Esophagus (tissue), 2 donors: ENCODE results near the gene PEAK1. TPM values are rescaled to one million over a fixed set of nuclear protein-coding genes. Genes with fewer than 3 reads are reported as not detected.

ENCODE experiments used
- H3K27ac ChIP-seq, 2 donors: one replicate each; pipeline ENCODE4 v1.5.1; 2013; ENCODE audit warnings: low read depth in 2 of 2, mild to moderate bottlenecking in 2 of 2, inconsistent platforms in 1 of 2, low read length in 1 of 2, moderate library complexity in 1 of 2
- H3K27me3 ChIP-seq, 2 donors: one replicate each; pipeline ENCODE4 v1.6.1; 2013; ENCODE audit warnings: low read length in 2 of 2, control low read depth in 1 of 2, mild to moderate bottlenecking in 1 of 2; ENCODE audit not compliant: insufficient read depth in 2 of 2, control insufficient read depth in 1 of 2
- H3K36me3 ChIP-seq, 2 donors: one replicate each; pipeline ENCODE4 v1.6.1; 2013; ENCODE audit warnings: low read length in 1 of 2; ENCODE audit not compliant: control insufficient read depth in 2 of 2, insufficient read depth in 2 of 2
- H3K4me1 ChIP-seq, 2 donors: one replicate each; pipeline ENCODE4 v1.6.1; 2013; ENCODE audit warnings: low read length in 1 of 2; ENCODE audit not compliant: control insufficient read depth in 2 of 2, insufficient read depth in 2 of 2
- H3K4me3 ChIP-seq, 2 donors: one replicate each; pipeline ENCODE4 v1.5.1; 2013; ENCODE audit warnings: low read length in 2 of 2, mild to moderate bottlenecking in 2 of 2, low read depth in 1 of 2, moderate library complexity in 1 of 2
- H3K9me3 ChIP-seq, 2 donors: one replicate each; pipeline ENCODE4 v1.6.1; 2013; ENCODE audit warnings: mild to moderate bottlenecking in 2 of 2, low read depth in 1 of 2, low read length in 1 of 2, moderate library complexity in 1 of 2; ENCODE audit not compliant: control insufficient read depth in 2 of 2, insufficient read depth in 1 of 2
- WGBS, 2 donors: extraction: QIAGEN DNeasy Blood & Tissue Kit; methylation state at CpG; one replicate each; pipeline ENCODE4 v1.1.7; 2013; 5-methylcytosine and 5-hydroxymethylcytosine counted together
- polyA plus RNA-seq, 2 donors: library from polyadenylated mRNA; stranded (reverse); fragments of 200-250 nt; gene quantifications; one replicate each; pipeline ENCODE4 v1.2.3, GENCODE V29; 2013
- donor health status: healthy with polysubstance abuse.
- donor health status: Bipolar disorder and iron deficiency.

Gene PEAK1
- polyA plus RNA-seq, 2 donors: 1.9 to 3.6 TPM

DNA sequence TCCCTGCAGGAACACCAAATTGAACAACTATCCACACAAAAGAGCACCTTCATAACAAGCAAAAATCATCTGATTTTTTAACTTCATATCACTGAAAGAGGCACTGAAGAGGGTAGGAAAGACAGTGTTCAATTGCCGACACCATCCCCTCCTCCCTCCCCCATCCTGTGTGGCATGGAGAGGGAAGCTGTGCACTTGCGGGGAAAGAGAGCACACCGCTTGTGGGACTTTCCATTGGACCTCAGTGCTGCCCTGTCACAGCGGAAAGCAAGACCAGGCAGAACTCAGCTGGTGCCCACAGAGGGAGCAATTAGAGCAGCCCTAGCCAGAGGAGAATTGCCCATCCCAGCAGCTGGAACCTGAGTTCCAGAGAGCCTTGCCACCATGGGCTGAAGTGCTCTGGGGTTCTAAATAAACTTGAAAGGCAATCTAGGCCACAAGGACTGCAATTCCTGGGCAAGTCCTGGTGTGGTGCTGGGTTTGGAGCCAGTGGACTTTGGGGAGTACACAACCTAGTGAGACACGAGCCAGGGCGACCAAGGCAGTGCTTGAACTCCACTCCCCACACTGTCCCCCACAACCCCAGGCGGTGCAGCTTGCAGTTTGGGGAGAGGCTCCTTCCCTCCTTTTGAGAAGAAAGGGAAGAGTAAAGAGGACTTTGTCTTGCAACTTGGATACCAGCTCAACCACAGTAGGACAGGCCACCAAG, 27.0 kb downstream of the PEAK1 start:
- H3K27me3 ChIP-seq: no peaks in the 10 kb centered on the region
- no peak overlapping the region for H3K27ac ChIP-seq
- H3K9me3 ChIP-seq: no peaks in the 10 kb centered on the region
- no peaks in the 10 kb centered on the region for H3K4me1 ChIP-seq
- no peak overlapping the region for H3K4me3 ChIP-seq
- WGBS, 2 donors: 92 to 97% methylated on average over 7 of the region's 7 CpGs
- no peaks in the 10 kb centered on the region for H3K36me3 ChIP-seq

DNA sequence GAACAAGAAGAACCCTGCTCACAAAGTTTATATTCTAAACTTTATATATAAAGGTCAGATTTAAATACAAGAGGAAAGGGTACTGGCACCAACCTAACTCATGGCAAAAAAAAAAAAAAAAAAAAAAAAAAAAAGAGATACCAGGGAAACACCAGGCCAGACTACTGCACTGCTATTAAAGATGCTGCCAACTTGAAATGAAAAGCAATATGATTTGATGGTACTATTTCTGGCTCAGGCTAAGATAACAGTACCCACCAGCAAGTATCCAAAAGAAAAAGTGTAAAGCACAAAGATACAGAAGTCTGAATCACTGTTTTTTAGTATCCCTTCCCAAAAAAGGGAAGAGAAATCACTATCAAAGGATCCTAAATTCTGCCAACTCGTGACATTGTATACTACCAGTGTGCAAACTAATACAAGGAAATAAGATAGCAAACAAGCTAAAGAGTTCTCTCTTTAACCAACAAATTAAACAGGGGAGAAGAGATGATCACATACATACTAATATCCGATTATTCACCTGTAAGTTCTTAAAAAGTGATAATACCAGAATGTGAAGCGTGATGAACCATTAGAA, 28.4 kb downstream of the PEAK1 start:
- Histone ChIP-seq H3K27ac (no peak overlapping the region), H3K27me3 (no peaks in the 10 kb centered on the region), H3K4me3 (no peak overlapping the region), H3K9me3 (no peaks in the 10 kb centered on the region), H3K4me1 (no peaks in the 10 kb centered on the region), H3K36me3 (no peaks in the 10 kb centered on the region)
- 89 to 92% methylated on average over 3 of the region's 3 CpGs for WGBS, 2 donors

DNA sequence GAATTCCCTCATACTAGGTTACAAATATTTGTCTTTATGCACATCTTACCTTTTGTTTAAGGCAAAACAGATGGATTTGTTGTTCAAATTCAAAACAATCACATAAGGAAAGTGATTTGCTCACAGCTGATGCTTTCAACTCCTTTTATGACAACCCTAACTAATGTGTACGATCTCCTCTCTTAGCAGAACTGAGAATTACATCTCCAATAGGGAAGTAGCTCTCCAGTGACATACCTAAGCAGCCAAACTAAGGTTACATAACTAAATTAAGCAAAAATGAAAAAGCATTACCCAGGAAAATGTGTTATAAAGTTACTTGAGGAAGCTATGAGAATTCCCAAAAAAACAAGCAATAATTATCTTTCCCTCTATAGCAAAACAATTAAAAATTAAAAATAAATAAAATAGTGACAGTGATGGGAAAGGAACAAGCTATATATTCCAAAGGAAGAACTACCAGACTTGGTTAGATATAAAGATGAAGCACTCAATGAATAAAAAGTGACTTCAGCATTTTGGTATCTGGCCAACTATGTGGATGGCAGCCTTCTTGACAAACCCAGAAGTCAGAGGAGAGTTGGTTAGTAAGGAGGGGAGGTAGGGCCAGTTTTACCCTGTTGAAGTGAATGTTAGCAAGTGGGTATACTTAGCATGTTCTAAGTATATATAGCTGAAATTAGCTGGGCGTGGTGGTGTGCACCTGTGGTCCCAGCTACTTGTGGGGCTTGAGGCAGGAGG, 32.4 kb downstream of the PEAK1 start:
- H3K4me3 ChIP-seq: no peak overlapping the region
- WGBS, 2 donors: 93% methylated on average over 2 of the region's 2 CpGs
- no peaks in the 10 kb centered on the region for H3K9me3 ChIP-seq
- no peaks in the 10 kb centered on the region for H3K36me3 ChIP-seq
- no peaks in the 10 kb centered on the region for H3K27me3 ChIP-seq
- no peak overlapping the region for H3K27ac ChIP-seq
- H3K4me1 ChIP-seq: no peaks in the 10 kb centered on the region

DNA sequence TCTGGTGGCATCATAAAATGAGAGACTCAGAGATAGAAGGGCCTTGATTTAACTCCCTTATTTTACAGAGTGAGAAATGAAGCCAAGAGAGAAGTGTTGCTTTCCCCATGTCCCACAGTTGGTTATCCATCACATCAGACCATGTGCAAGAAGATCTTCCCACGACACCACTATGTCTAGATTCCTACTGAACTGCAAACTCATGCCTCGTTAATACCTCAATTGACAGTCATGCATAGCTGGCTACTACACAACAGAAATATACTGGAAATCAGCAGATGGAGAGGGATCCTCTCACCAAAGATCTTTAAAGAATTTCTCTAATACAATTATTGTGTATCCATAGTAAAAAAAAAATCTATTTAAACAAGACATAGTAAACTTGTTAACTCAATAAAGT, 33.3 kb downstream of the PEAK1 start:
- H3K4me3 ChIP-seq: no peak overlapping the region
- no peaks in the 10 kb centered on the region for H3K36me3 ChIP-seq
- H3K9me3 ChIP-seq: no peaks in the 10 kb centered on the region
- no peak overlapping the region for H3K27ac ChIP-seq
- no peaks in the 10 kb centered on the region for H3K4me1 ChIP-seq
- no peaks in the 10 kb centered on the region for H3K27me3 ChIP-seq
- WGBS, 2 donors: 83 to 88% methylated on average over 2 of the region's 2 CpGs

- no peaks in the 10 kb centered on the region for H3K27me3 ChIP-seq
- H3K27ac ChIP-seq: no peak overlapping the region
- no peaks in the 10 kb centered on the region for H3K36me3 ChIP-seq
- no peaks in the 10 kb centered on the region for H3K9me3 ChIP-seq
- no peak overlapping the region for H3K4me3 ChIP-seq
- H3K4me1 ChIP-seq: no peaks in the 10 kb centered on the region
These were observed 35.1 kb downstream of the PEAK1 start for GRCh38 chr15:77384589-77385359.

- Histone ChIP-seq H3K4me3 (no peak overlapping the region), H3K4me1 (no peaks in the 10 kb centered on the region), H3K9me3 (no peaks in the 10 kb centered on the region), H3K27ac (no peak overlapping the region), H3K36me3 (no peaks in the 10 kb centered on the region), H3K27me3 (no peaks in the 10 kb centered on the region)
These were observed 35.8 kb downstream of the PEAK1 start for GRCh38 chr15:77384086-77384485.

DNA sequence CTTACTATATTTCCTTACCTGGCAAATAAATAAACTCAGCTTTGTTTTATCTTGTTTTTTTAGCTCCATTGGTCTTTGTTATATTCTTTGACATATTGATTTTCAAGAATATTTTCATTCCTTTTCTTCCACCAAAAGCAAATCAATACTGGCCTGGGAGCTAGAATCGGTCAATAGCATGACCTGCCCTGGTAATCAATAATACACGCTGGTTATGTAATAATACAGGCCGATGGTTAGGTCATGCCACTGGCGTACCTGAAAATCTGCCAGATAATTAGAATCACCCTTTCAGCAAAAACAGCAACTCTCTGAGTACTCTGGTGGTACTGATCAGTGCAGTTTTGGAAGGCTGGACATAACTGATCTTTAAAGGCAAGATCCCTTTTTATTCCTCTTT, 39.9 kb downstream of the PEAK1 start:
- Histone ChIP-seq H3K27me3 (no peaks in the 10 kb centered on the region), H3K36me3 (no peaks in the 10 kb centered on the region), H3K4me3 (no peak overlapping the region), H3K9me3 (no peaks in the 10 kb centered on the region), H3K27ac (no peak overlapping the region), H3K4me1 (no peaks in the 10 kb centered on the region)
- 85 to 97% methylated on average over 4 of the region's 4 CpGs for WGBS, 2 donors

GRCh38 chr15:77376770-77377169, 43.1 kb downstream of the PEAK1 start:
- no peaks in the 10 kb centered on the region for H3K36me3 ChIP-seq
- WGBS, 2 donors: 82 to 94% methylated on average over 1 of the region's 1 CpG
- no peaks in the 10 kb centered on the region for H3K9me3 ChIP-seq
- no peak overlapping the region for H3K27ac ChIP-seq
- H3K4me1 ChIP-seq: no peaks in the 10 kb centered on the region
- no peaks in the 10 kb centered on the region for H3K27me3 ChIP-seq
- H3K4me3 ChIP-seq: no peak overlapping the region

GRCh38 chr15:77375133-77375532, 44.8 kb downstream of the PEAK1 start:
- H3K36me3 ChIP-seq: no peaks in the 10 kb centered on the region
- no peaks in the 10 kb centered on the region for H3K9me3 ChIP-seq
- H3K27me3 ChIP-seq: no peaks in the 10 kb centered on the region
- no peaks in the 10 kb centered on the region for H3K4me1 ChIP-seq
- H3K4me3 ChIP-seq: no peak overlapping the region
- 94 to 98% methylated on average over 1 of the region's 1 CpG for WGBS, 2 donors
- no peak overlapping the region for H3K27ac ChIP-seq
